Kidney (tissue), 14 donors: ENCODE data around the gene SH3RF3. TPM values are rescaled to one million over a fixed set of nuclear protein-coding genes. Genes with fewer than 3 reads are reported as not detected.

Source experiments
- DNase-seq, 5 donors: peaks; one replicate each; pipeline ENCODE4 v3.0.0-alpha.2; 2013 to 2020
- FAIRE-seq: peaks from 2 replicates; lab custom pipeline; 2012; peaks lifted over from hg19 to GRCh38; lab: Jason Lieb, UNC
- H3K27ac ChIP-seq, 2 donors: one replicate each; pipeline ENCODE4 v1.7.0; 2013; ENCODE audit warnings: low read depth in 2 of 2, low read length in 2 of 2, inconsistent platforms in 1 of 2
- H3K27me3 ChIP-seq: one replicate; pipeline ENCODE4 v1.7.1; 2013; ENCODE audit warnings: low read length, inconsistent platforms; ENCODE audit not compliant: control insufficient read depth, insufficient read depth
- H3K36me3 ChIP-seq, 3 donors: one replicate each; pipeline versions ENCODE4 v1.7.0 to v1.7.1; 2013; ENCODE audit warnings: low read length in 3 of 3, control low read depth in 1 of 3, inconsistent platforms in 1 of 3; ENCODE audit not compliant: insufficient read depth in 3 of 3, control insufficient read depth in 2 of 3
- H3K4me1 ChIP-seq, 3 donors: one replicate each; pipeline versions ENCODE4 v1.7.0 to v1.7.1; 2013; ENCODE audit warnings: low read length in 3 of 3, inconsistent platforms in 1 of 3, low read depth in 1 of 3; ENCODE audit not compliant: control insufficient read depth in 2 of 3, insufficient read depth in 2 of 3
- H3K4me3 ChIP-seq, 3 donors: one replicate each; pipeline versions ENCODE4 v1.7.0 to v1.8.1; 2013; ENCODE audit warnings: low read length in 3 of 3, control low read depth in 1 of 3, inconsistent platforms in 1 of 3
- H3K9ac ChIP-seq, 3 donors: one replicate each; pipeline versions ENCODE4 v1.7.0 to v1.7.1; 2013; ENCODE audit warnings: low read length in 3 of 3, control low read depth in 1 of 3, inconsistent platforms in 1 of 3
- H3K9me3 ChIP-seq, 3 donors: one replicate each; pipeline versions ENCODE4 v1.7.0 to v1.7.1; 2013; ENCODE audit warnings: low read length in 3 of 3, control low read depth in 1 of 3, inconsistent platforms in 1 of 3; ENCODE audit not compliant: control insufficient read depth in 2 of 3, insufficient read depth in 1 of 3
- intact Hi-C: fragments of 100-400 bp; cut with DNase I; formaldehyde crosslinking; loops from one replicate; pipeline ENCODE4 v1.11.1; 2022
- polyA plus RNA-seq: library from polyadenylated mRNA; stranded (reverse); fragments of 350-450 nt; fragmentation: Illumina TruSeq; extraction: RNeasy Lipid Tissue Mini Kit (QIAGEN cat#74804); gene quantifications from one replicate; pipeline ENCODE4 v1.2.3, GENCODE V29; 2014; ENCODE audit warnings: low read depth, low replicate concordance; ENCODE audit not compliant: insufficient read depth
- total RNA-seq: library from RNA; stranded (reverse); fragmentation: NEBNext Ultra II Directional; extraction: Animal tissue kit (Norgen Biotek cat#: 25700); gene quantifications from one replicate; pipeline ENCODE4 v1.2.1, GENCODE V29; 2021
- TF ChIP-seq, protein P1 (sequence below): IDR thresholded peaks from 3 replicates; pipeline ENCODE4 v1.5.1; 2012; ENCODE audit warnings: mild to moderate bottlenecking, moderate library complexity, borderline replicate concordance; ENCODE audit not compliant: insufficient read depth; ENCODE audit errors: extremely low read depth
- donor health status: control.
- donor health status: control.
- donor health status: control.
- donor health status: control.
- donor health status: control.
- donor health status: DM: yes; HTN: yes; CAD: no.
- donor health status: Normal renal cell carcinoma (clear cell type).

Gene SH3RF3
- total and polyA plus RNA-seq, 2 donors from 2014 or later, result 1.7 to 10.7 TPM

DNA sequence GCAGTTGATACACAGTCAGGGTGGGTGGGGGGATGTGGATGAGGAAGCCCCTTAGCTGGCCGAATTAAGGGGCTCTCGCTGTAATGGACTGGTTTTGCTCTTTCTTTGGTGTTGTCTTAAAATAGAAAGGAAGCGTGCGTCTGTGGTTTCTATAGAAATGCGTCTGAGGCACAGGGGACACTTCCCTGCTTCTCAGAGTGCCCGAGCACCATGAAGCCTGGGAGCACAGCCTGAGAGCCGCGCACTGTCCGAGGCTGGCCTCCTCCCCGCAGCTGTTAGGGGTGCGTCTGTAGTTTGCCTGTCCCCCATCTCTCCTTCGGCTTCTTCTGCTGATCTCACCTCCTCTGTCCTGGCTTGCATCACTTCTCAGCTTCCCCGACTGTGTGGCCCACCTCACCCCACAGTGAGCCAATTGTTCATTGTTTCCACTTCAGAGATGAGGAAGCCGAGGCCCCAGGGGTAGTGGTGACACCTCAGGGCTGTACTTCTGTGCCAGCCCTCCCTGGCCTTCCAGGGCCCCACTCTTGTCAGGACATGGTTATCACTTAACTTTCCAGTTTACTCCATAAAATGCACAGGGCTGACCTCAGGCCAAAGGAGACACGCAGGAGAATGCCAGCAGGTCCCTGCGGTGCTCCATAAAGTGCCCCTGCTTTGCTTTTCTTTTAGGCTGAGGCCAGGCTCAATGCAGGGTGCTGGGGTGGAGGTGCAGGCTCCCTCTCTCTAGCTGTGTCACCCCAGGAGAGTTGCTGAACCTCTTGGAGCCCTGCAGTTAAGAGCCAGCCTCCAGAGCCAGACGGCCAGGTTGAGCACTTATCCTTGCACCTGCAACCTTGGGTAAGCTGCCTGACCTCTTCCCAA, 274.2 kb downstream of the SH3RF3 start:
- intact Hi-C loops, result no loop called here
- no peak overlapping the region for H3K9ac ChIP-seq
- DNase-seq (no peak), FAIRE-seq (no peak)
- H3K9me3 ChIP-seq, result no peaks in the 10 kb centered on the region
- no peaks in the 10 kb centered on the region for H3K4me1 ChIP-seq
- H3K27me3 ChIP-seq, result no peaks in the 10 kb centered on the region
- no peak overlapping the region for H3K4me3 ChIP-seq
- no peaks in the 10 kb centered on the region for H3K36me3 ChIP-seq
- no peak overlapping the region for H3K27ac ChIP-seq
- TF ChIP-seq, protein P1, sequence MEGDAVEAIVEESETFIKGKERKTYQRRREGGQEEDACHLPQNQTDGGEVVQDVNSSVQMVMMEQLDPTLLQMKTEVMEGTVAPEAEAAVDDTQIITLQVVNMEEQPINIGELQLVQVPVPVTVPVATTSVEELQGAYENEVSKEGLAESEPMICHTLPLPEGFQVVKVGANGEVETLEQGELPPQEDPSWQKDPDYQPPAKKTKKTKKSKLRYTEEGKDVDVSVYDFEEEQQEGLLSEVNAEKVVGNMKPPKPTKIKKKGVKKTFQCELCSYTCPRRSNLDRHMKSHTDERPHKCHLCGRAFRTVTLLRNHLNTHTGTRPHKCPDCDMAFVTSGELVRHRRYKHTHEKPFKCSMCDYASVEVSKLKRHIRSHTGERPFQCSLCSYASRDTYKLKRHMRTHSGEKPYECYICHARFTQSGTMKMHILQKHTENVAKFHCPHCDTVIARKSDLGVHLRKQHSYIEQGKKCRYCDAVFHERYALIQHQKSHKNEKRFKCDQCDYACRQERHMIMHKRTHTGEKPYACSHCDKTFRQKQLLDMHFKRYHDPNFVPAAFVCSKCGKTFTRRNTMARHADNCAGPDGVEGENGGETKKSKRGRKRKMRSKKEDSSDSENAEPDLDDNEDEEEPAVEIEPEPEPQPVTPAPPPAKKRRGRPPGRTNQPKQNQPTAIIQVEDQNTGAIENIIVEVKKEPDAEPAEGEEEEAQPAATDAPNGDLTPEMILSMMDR, result no peak

DNA sequence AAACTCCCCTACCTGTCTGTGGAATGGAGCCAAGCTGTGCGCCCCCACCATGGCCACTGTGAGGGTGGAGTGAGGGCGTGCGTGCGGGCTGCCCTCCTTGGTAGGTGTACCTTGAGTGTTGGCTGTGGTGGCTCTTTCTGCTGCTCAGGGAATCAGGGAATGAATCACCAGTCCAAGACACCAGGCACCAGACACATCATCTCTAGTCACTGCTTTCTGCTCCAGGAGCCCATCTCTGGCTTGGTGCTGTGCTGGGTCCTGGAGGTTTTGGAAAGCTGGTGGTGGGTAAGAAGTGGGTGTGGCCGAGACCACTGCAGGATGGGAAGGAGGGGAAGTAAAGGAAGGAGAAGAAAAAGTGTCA, 274.8 kb downstream of the SH3RF3 start:
- Histone ChIP-seq H3K9me3 (no peaks in the 10 kb centered on the region), H3K4me3 (no peak overlapping the region), H3K4me1 (no peaks in the 10 kb centered on the region), H3K27me3 (no peaks in the 10 kb centered on the region), H3K36me3 (no peaks in the 10 kb centered on the region), H3K27ac (no peak overlapping the region), H3K9ac (no peak overlapping the region)
- no peak for FAIRE-seq
- no peak for DNase-seq
- TF ChIP-seq, protein P1, result no peak
- intact Hi-C loops, result no loop called here

DNA sequence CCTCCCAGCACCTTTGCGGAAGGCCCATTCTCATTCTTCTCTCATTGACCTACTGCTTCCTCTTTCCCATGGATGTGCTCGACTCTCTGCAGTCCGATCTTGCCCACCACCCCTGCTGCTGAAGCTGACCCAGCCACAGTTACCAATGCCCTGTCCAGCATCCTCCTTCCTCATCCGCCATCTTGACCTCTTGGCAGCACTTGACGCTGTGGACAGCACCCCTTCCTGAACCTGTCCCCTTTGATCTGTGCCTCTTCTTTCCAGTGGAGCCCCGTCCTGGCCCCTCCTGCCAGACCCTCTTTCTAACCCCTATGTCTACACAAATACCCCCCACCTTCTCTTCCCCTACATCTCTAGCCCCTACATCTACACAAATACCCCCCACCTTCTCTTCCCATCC, 275.7 kb downstream of the SH3RF3 start:
- FAIRE-seq, result no peak
- intact Hi-C loops, result no loop called here

More for the DNA sequence above, 275.7 kb downstream of the SH3RF3 start:
- TF ChIP-seq, protein P1, result no peak
- Histone ChIP-seq H3K36me3 (no peaks in the 10 kb centered on the region), H3K9ac (no peak overlapping the region), H3K4me3 (no peak overlapping the region), H3K4me1 (no peaks in the 10 kb centered on the region), H3K9me3 (no peaks in the 10 kb centered on the region), H3K27ac (no peak overlapping the region), H3K27me3 (no peaks in the 10 kb centered on the region)
- no peak for DNase-seq
